ENCODE measurements around the gene RABGEF1. TPM values are rescaled to one million over a fixed set of nuclear protein-coding genes. Genes with fewer than 3 reads are reported as not detected.
A peak's percentile ranks its signal among the peaks of the same experiment; 100 is the strongest.
"Not testable (repeated sequence)": the region's sequence is repeated elsewhere in the genome, so short reads cannot be mapped to it uniquely, and the experiment has no call there.

The RABGEF1 gene
- total and polyA plus RNA-seq, 4 donors, result 5.2 to 14.0 (median 7.7) TPM

DNA sequence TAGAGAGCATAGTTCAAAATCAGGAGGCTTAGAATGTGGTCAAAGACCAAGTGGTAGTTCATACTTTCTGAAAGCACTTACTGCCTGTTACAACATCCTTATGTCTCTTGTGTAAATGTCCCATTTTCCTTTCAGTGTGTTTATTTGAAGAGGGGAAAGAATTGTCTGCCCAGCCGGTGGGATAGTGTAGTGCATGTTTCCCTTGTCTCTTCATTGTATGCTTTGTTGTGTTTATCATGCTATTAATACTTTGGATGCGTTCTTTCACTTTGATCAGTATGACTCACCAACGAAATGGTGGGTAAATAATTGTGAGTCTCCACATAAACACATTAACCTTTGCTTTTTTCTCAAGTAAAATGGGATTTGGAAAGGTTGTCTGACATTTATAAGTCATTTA, 42.3 kb downstream of the RABGEF1 start:
- not testable (repeated sequence) for H3K9me3 ChIP-seq (ENCODE audit: control insufficient read depth in 4 of 4, low read length in 3 of 4); H3K9ac ChIP-seq (ENCODE audit: low read depth in 1 of 2, low read length in 2 of 2); DNase-seq (ENCODE audit: low spot score); H3K27me3 ChIP-seq (ENCODE audit: control insufficient read depth in 4 of 4, insufficient read depth in 4 of 4, low read length in 3 of 4); H3K4me3 ChIP-seq (ENCODE audit: low read depth in 1 of 3, low read length in 3 of 3)
- Histone ChIP-seq H3K27ac (ENCODE audit: low read depth in 1 of 2, low read length in 2 of 2) (peak overlapping the region; percentile 41 to 49), H3K36me3 (ENCODE audit: control insufficient read depth in 4 of 4, insufficient read depth in 3 of 4, low read depth in 1 of 4, low read length in 3 of 4) (peaks cover 4 to 15% (median 5%) of the 10 kb centered on the region in 4 donors), H3K4me1 (ENCODE audit: control insufficient read depth in 4 of 4, insufficient read depth in 4 of 4, low read length in 3 of 4) (peaks cover 8 to 25% (median 14%) of the 10 kb centered on the region in 4 donors)
- 31% methylated on average over 3 of the region's 3 CpGs for WGBS
- TF ChIP-seq RXRA (IDR thresholded peaks at IDR 0.05) (peak in 1 of 2 donors; percentile 17), JUND (IDR thresholded peaks at IDR 0.05) (peak in 1 of 2 donors; percentile 57), RAD21 (IDR thresholded peaks at IDR 0.05) (peak in 1 of 2 donors; percentile 31), SP1 (IDR thresholded peaks at IDR 0.05) (peak; percentile 28), HNF4A (conservative IDR thresholded peaks at IDR 0.05) (peak; percentile 50 to 56)

DNA sequence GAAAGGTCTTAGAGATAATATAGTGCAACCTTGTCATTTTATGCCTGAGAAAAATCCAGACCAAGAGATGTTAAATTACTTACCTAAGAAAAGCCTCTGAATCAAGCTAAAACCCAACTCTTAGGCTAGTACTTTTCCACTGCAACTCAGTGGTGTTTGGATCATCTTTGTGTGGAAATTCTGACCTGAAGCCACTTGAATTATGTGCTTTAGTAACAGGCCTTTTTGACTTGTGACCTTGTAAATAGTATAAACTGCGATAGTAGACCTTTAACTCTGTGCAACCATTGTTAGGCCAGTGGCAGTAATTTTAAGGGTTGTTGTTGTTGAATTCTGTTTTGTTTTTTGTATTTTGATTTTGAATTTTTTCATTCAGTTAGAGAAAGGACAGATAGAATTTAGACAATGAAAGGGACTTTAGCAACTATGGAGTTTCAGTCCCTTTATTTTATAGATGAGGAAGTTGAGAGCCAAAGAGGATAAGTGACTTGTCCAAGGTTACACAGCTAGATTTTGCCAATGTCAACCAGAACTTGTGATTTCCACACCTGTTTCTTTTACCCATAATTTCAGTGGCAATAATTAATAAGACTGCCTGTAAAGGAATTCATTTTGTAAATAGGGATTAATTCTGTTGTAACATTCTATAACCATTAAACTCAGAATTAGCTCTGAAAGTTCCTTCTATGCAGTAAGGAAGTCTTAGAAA, 43.5 kb downstream of the RABGEF1 start:
- not testable (repeated sequence) for H3K9me3 ChIP-seq (ENCODE audit: control insufficient read depth in 4 of 4, low read length in 3 of 4); H3K27ac ChIP-seq (ENCODE audit: low read depth in 1 of 2, low read length in 2 of 2); H3K9ac ChIP-seq (ENCODE audit: low read depth in 1 of 2, low read length in 2 of 2); H3K4me3 ChIP-seq (ENCODE audit: low read depth in 1 of 3, low read length in 3 of 3); DNase-seq (ENCODE audit: low spot score); H3K27me3 ChIP-seq (ENCODE audit: control insufficient read depth in 4 of 4, insufficient read depth in 4 of 4, low read length in 3 of 4)
- H3K36me3 ChIP-seq (ENCODE audit: control insufficient read depth in 4 of 4, insufficient read depth in 3 of 4, low read depth in 1 of 4, low read length in 3 of 4), result peaks cover 4 to 11% (median 6%) of the 10 kb centered on the region in 4 donors
- peak in 1 of 2 donors; percentile 16 for TF ChIP-seq RXRA (IDR thresholded peaks at IDR 0.05)
- TF ChIP-seq HNF4A (conservative IDR thresholded peaks at IDR 0.05), result peak; percentile 0 to 29
- H3K4me1 ChIP-seq (ENCODE audit: control insufficient read depth in 4 of 4, insufficient read depth in 4 of 4, low read length in 3 of 4), result peaks cover 8 to 20% (median 14%) of the 10 kb centered on the region in 4 donors
- 39% methylated on average over 1 of the region's 1 CpG for WGBS

DNA sequence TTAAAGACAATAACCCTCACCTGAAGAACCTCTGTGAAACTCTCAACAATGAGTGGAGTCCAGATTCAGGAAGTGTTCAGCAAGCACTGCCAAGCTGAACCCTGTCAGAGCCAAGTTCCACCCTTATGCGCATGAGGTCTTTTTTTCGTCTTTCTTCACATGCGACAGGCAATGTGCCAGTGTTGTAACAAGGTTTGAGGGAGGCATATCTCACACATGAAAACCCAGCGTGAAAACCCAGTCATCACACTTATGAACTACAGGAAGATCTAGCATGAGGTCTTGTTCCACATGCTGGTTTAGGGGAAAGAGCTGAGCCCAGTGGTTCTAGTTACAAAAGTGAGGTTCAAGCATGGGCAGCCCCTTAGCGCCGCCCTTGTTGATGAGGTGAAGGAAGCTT, 49.7 kb downstream of the RABGEF1 start:
- no peak for DNase-seq (ENCODE audit: low spot score)
- no peak overlapping the region for H3K9ac ChIP-seq (ENCODE audit: low read depth in 1 of 2, low read length in 2 of 2)
- H3K4me3 ChIP-seq (ENCODE audit: low read depth in 1 of 3, low read length in 3 of 3), result no peak overlapping the region
- peaks cover 11 to 24% (median 17%) of the 10 kb centered on the region in 4 donors for H3K36me3 ChIP-seq (ENCODE audit: control insufficient read depth in 4 of 4, insufficient read depth in 3 of 4, low read depth in 1 of 4, low read length in 3 of 4)
- no peaks in the 10 kb centered on the region for H3K9me3 ChIP-seq (ENCODE audit: control insufficient read depth in 4 of 4, low read length in 3 of 4)
- peaks cover 0 to under 1% (median 0%) of the 10 kb centered on the region in 4 donors for H3K4me1 ChIP-seq (ENCODE audit: control insufficient read depth in 4 of 4, insufficient read depth in 4 of 4, low read length in 3 of 4)
- WGBS, result 95% methylated on average over 6 of the region's 6 CpGs
- TF ChIP-seq, protein P1, sequence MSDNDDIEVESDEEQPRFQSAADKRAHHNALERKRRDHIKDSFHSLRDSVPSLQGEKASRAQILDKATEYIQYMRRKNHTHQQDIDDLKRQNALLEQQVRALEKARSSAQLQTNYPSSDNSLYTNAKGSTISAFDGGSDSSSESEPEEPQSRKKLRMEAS (IDR thresholded peaks at IDR 0.05), result no peak
- TF ChIP-seq YY1 (IDR thresholded peaks at IDR 0.05) (no peak), HNF4A (conservative IDR thresholded peaks at IDR 0.05) (no peak), RXRA (IDR thresholded peaks at IDR 0.05) (no peak), HNF4G (IDR thresholded peaks at IDR 0.05) (no peak), FOXA1 (IDR thresholded peaks at IDR 0.05) (no peak), GABPA (IDR thresholded peaks at IDR 0.05 in 1 of 2, conservative IDR thresholded peaks at IDR 0.05 in 1 of 2) (no peak), FOXA2 (IDR thresholded peaks at IDR 0.05) (no peak), NR2F2 (IDR thresholded peaks at IDR 0.05) (no peak)
- TF ChIP-seq, protein P2, sequence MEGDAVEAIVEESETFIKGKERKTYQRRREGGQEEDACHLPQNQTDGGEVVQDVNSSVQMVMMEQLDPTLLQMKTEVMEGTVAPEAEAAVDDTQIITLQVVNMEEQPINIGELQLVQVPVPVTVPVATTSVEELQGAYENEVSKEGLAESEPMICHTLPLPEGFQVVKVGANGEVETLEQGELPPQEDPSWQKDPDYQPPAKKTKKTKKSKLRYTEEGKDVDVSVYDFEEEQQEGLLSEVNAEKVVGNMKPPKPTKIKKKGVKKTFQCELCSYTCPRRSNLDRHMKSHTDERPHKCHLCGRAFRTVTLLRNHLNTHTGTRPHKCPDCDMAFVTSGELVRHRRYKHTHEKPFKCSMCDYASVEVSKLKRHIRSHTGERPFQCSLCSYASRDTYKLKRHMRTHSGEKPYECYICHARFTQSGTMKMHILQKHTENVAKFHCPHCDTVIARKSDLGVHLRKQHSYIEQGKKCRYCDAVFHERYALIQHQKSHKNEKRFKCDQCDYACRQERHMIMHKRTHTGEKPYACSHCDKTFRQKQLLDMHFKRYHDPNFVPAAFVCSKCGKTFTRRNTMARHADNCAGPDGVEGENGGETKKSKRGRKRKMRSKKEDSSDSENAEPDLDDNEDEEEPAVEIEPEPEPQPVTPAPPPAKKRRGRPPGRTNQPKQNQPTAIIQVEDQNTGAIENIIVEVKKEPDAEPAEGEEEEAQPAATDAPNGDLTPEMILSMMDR (IDR thresholded peaks at IDR 0.05; ENCODE audit: low read depth, low read length, missing input control), result no peak
- TF ChIP-seq, protein P3, sequence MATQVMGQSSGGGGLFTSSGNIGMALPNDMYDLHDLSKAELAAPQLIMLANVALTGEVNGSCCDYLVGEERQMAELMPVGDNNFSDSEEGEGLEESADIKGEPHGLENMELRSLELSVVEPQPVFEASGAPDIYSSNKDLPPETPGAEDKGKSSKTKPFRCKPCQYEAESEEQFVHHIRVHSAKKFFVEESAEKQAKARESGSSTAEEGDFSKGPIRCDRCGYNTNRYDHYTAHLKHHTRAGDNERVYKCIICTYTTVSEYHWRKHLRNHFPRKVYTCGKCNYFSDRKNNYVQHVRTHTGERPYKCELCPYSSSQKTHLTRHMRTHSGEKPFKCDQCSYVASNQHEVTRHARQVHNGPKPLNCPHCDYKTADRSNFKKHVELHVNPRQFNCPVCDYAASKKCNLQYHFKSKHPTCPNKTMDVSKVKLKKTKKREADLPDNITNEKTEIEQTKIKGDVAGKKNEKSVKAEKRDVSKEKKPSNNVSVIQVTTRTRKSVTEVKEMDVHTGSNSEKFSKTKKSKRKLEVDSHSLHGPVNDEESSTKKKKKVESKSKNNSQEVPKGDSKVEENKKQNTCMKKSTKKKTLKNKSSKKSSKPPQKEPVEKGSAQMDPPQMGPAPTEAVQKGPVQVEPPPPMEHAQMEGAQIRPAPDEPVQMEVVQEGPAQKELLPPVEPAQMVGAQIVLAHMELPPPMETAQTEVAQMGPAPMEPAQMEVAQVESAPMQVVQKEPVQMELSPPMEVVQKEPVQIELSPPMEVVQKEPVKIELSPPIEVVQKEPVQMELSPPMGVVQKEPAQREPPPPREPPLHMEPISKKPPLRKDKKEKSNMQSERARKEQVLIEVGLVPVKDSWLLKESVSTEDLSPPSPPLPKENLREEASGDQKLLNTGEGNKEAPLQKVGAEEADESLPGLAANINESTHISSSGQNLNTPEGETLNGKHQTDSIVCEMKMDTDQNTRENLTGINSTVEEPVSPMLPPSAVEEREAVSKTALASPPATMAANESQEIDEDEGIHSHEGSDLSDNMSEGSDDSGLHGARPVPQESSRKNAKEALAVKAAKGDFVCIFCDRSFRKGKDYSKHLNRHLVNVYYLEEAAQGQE (IDR thresholded peaks at IDR 0.05), result no peak
- TF ChIP-seq, protein P4, sequence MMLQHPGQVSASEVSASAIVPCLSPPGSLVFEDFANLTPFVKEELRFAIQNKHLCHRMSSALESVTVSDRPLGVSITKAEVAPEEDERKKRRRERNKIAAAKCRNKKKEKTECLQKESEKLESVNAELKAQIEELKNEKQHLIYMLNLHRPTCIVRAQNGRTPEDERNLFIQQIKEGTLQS (IDR thresholded peaks at IDR 0.05), result no peak
- no peak overlapping the region for H3K27ac ChIP-seq (ENCODE audit: low read depth in 1 of 2, low read length in 2 of 2)
- H3K27me3 ChIP-seq (ENCODE audit: control insufficient read depth in 4 of 4, insufficient read depth in 4 of 4, low read length in 3 of 4), result no peaks in the 10 kb centered on the region
